GM18868 (cell line): ENCODE data around the gene IL9R.
"Not testable (repeated sequence)": the region's sequence is repeated elsewhere in the genome, so short reads cannot be mapped to it uniquely, and the experiment has no call there.

Experiments used
- ATAC-seq: cut with Tn5 transposase; IDR thresholded peaks from one replicate; pipeline ENCODE4 v1.9.1; 2021; ENCODE audit warnings: mild to moderate bottlenecking, moderate library complexity; ENCODE audit not compliant: unreplicated experiment

IL9R gene

GRCh38 chrX:155997436-155997835 is at the start of gene IL9R:
Gene IL9R (plus strand): TSS chrX:155997696. CDS start chrX:155997760, 64 bp downstream.
- peak; percentile 88 for ATAC-seq

DNA sequence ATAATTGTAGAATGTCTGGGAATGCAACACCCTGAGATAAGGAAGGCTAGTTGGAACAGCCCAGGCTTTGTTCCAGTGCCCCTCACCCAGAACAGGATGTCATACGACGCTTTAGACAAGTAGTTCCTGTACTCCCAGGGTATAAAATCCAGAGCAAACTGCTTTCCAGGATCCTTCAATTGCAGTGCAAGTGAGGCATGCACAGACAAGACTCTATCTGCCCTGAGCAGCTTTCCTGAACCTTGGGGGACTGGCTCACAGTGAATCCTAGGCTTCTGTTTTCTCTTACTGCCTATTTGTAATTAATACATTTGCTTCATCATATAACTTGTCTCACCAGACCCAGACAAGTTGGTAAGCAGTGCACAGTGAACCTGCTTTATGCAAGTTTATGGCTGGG is 48.4 kb upstream of the IL9R start:
- ATAC-seq = no peak

- no peak for ATAC-seq
These were observed 46.2 kb upstream of the IL9R start for GRCh38 chrX:155951237-155951789.

DNA sequence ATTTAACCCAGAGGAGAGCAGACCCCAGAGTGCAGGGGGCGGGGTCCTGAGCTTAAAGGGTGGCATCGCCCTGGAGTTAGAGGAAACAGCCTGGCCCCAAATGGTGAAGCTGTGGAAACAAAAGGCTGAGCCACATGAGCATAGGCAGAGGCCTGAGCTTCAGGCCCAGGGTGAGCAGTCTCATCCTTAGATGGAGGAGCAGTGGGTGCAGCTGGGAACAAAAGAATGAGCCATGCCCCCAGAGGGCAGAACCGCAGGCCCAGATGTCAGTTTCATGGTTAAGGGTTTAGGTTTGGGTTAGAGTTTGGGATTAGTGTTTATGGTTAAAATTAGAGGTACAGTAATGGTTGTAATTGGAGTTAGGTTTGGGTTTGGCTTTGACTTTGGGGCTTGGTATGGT is 44.4 kb upstream of the IL9R start:
- no peak for ATAC-seq

DNA sequence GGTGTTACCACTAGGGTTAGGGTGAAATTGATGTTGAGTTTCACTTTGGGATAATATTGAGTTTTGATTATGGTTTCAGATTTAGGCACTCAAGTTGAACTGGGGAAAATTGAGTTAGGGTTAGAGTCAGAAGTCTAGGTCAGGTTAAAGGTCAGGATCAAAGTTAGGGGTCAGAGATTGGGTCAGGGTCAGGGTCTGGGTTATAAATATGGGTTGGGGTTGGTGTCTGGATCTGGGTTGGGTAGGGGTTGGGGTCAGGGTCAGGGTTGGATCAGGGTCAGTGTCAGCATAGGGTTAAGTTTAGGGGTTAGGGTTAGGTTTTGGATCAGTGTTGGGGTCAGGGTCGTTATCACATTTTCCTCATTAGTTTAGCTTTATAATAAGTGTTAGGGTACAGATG is 42.7 kb upstream of the IL9R start:
- no peak for ATAC-seq

- ATAC-seq = no peak
These were observed 41.4 kb upstream of the IL9R start for GRCh38 chrX:155956099-155956498.

GRCh38 chrX:155956649-155957048 is 40.8 kb upstream of the IL9R start:
- no peak for ATAC-seq

GRCh38 chrX:155957843-155958242 is 39.7 kb upstream of the IL9R start:
- no peak for ATAC-seq

DNA sequence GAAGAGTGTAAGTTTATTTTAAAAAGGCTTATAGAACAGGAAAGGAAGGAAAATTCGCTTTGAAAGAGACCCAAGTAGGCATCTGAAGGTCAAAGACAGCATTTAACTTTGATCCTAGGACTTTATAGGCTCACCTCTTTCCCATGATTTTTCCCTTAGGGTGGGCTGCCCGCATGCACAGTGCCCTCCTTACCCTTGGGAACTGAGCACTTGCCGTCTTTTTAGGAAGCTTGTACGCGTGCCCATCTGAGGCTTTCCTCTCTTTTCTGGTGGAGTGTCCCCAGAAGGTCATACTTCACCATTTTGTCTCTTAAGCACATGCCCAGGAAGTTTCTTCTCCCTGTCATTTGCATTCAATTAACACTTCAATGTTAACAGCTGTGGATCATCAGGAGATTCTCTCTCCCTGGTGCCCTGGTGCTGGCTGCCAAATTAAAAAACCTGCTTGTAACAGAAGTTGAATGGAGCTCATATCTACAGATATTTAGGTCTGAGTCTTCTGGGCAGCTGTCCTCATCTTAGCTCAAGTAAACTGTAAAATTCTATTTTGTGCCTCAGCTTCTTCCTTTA is 38.4 kb upstream of the IL9R start:
- no peak for ATAC-seq

GRCh38 chrX:155962906-155963305 is 34.6 kb upstream of the IL9R start:
- no peak for ATAC-seq

- peak; percentile 89 for ATAC-seq
These were observed 30.6 kb upstream of the IL9R start for GRCh38 chrX:155966876-155967275.

DNA sequence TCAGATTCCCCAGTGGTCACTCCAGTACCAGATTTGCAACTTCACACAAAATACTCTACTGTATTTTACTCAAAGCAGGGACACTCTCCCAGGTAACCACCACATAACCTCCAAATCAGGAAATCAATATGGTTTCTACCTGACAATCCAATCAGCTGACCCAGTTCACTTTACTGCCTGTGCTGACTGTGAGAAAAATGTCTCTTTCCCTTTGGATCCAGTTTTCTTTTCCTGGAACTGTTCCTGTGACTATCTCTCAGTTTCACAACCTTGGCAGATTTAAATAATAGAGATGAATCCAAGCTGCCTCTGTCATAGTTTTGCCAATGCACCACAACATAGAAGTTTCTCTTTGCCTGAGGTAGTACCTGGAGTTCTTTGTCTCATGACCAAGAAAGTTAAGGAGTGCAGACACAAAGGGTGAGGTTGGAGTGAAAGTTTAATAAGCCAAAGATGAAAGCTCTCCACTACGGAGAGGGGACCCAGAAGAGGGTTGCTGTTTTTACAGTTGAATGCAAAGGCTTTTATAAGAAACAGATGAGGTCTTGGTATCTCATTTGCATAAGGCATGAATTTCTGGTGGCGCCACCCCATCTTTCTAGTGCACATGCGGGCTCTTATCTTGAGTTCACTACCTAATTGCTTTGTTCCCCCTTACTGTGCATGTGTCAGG is 29.7 kb upstream of the IL9R start:
- no peak for ATAC-seq

DNA sequence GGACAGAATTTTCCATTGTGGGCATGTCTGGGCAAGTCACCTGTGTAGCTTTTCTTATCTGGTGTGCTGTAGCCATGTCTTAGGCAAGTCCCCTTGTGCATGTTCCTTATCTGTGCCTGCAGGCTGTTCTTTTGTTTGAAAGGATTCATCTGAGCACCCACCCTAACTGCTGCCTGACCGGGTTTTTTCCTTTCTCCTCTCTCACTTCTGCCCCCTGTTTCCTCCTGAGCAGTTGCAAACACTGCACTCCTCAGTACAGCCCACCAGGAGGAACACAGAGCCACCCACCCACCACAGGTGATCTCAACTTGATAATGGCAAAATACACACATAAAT is 29.2 kb upstream of the IL9R start:
- no peak for ATAC-seq

DNA sequence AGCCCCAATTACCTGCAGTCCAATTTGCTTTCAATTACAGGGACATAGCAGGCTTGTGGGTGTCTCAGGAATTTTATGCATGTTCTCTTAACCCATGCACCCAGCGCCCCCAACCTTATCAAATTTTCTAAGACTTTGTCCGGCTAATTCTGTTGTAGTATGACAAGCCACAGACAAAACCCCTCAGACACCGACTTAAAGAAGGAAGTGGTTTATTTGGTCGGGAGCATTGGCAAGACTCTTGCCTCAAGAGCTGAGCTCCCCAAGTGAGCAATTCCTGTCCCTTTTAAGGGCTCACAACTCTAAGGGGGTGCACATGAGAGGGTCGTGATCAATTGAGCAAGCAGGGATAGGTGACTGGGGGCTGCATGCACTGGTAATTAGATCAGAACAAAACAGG is 28.7 kb upstream of the IL9R start:
- no peak for ATAC-seq

DNA sequence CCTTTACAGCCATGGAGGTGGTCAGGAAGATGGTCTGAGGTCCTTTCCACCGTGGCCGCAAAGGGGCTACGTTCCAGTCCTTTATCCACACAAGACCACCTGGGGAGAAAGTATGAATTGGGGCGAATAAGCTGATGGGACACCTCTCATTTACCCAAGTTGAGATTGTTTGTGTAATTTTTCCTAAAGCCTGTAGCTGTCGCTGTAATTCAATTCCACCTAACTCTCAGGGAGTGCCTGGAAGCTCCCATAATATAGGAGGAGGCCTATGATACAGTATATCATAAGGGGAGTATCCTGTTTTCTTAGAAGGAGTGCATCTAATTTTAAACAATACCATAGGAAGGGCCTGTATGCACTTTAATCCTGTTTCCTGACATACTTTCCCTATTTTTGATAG is 25.8 kb upstream of the IL9R start:
- not testable (repeated sequence) for ATAC-seq

DNA sequence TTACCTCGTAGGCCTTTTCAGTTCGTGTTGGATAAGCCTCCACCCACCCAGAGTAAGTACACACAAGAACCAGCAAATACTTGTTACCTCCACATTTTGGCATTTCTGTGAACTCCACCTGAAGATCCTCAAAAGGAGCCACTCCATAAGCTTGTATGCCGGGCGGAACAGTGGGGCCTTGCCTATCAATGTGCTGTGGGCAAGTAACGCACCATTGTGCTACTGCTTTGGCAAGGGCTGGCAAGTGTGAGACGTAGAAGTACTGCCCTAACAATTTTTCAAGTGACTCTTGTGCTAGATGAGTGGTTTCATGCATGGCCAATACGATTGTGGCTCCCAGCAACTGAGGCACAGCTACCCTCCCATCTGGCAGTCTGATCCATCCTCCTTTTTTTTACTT is 25.3 kb upstream of the IL9R start:
- ATAC-seq = not testable (repeated sequence)

GRCh38 chrX:155983326-155983725 is 14.2 kb upstream of the IL9R start:
- ATAC-seq = no peak

- ATAC-seq = no peak
These were observed 12.3 kb upstream of the IL9R start for GRCh38 chrX:155985208-155985607.

GRCh38 chrX:155986995-155987394 is 10.5 kb upstream of the IL9R start:
- ATAC-seq = not testable (repeated sequence)

DNA sequence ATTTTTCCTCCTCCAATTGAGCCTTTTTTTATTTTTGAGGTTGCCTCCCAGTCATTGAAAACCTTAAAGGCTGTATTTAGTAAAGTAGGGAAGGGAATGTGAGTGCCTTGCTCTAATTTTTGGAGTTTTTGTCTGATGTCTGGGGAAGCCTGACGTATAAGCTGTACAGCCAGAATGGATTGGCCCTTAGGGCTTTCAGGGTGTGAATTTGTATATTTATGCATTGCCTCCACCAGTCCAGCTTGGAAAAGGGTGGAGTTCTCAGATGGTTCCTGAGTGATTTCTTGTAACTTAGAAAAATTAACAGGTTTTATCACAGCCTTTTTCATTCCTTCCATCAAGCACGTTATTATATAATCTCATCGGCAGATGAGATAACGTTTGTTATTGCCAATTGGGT is 8.6 kb upstream of the IL9R start:
- ATAC-seq = no peak

GRCh38 chrX:155993421-155993820 is 4.1 kb upstream of the IL9R start:
- no peak for ATAC-seq

DNA sequence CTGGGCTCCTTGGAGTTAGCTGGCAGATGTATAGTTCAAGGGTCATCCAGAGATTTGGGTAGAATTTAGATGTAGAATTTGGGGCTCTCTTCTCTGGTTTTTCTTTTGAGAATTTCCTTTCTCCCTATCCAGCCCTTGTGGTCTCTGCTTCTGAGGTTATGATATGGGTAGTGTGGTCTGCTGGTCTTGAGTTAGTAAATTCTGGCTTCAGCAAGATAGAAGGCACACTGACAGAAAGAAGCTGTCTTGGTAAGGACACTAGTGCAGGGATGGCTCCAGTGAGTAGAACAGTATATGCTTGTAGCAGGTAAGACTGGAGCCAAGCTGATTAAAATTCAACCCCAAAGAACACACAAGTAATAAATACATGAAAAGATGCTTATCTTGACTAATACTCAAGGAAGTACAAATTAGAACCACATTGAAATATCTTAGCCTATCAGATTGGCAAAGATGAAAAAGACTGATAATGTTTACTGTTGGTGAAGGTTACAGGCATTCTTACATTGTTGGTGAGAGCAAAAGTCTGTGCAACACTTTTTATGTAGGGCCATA is 2.1 kb upstream of the IL9R start:
- ATAC-seq = no peak
